ENCODE results near the gene WDCP.
"Not testable (repeated sequence)": the region's sequence is repeated elsewhere in the genome, so short reads cannot be mapped to it uniquely, and the experiment has no call there.

The WDCP gene

GRCh38 chr2:24046930-24047702 is at the start of gene WDCP:
TSS of gene WDCP (minus strand) at chr2:24047391. CDS start at chr2:24039494, 7,897 bp downstream.
- H3K4me1 ChIP-seq (ENCODE audit: insufficient read depth, low read length): peaks cover 6% of the 10 kb centered on the region; the same call in 1 of the 2 replicates
- H3K9ac ChIP-seq (ENCODE audit: low read depth, low read length): peak within 1 kb of the TSS; percentile 92
- H3K36me3 ChIP-seq (ENCODE audit: insufficient read depth, low read length): no peaks in the 10 kb centered on the region
- H3K9me3 ChIP-seq (ENCODE audit: control insufficient read depth, insufficient read depth, low read length): no peaks in the 10 kb centered on the region

- H3K9me3 ChIP-seq (ENCODE audit: control insufficient read depth, insufficient read depth, low read length); H3K4me1 ChIP-seq (ENCODE audit: insufficient read depth, low read length); H3K36me3 ChIP-seq (ENCODE audit: insufficient read depth, low read length): not testable (repeated sequence)
- peak overlapping the region; percentile 20; the same call in 1 of the 2 replicates for H3K9ac ChIP-seq (ENCODE audit: low read depth, low read length)
Measured at GRCh38 chr2:24095171-24095677, 48.0 kb upstream of the WDCP start.

- not testable (repeated sequence) for H3K9ac ChIP-seq (ENCODE audit: low read depth, low read length); H3K9me3 ChIP-seq (ENCODE audit: control insufficient read depth, insufficient read depth, low read length); H3K36me3 ChIP-seq (ENCODE audit: insufficient read depth, low read length); H3K4me1 ChIP-seq (ENCODE audit: insufficient read depth, low read length)
Measured at GRCh38 chr2:24093270-24093669, 46.1 kb upstream of the WDCP start.

- H3K9me3 ChIP-seq (ENCODE audit: control insufficient read depth, insufficient read depth, low read length): no peaks in the 10 kb centered on the region
- no peaks in the 10 kb centered on the region for H3K36me3 ChIP-seq (ENCODE audit: insufficient read depth, low read length)
- H3K4me1 ChIP-seq (ENCODE audit: insufficient read depth, low read length): no peaks in the 10 kb centered on the region
- no peak overlapping the region for H3K9ac ChIP-seq (ENCODE audit: low read depth, low read length)
Measured at GRCh38 chr2:24088821-24089359, 41.7 kb upstream of the WDCP start.

- peaks cover 8% of the 10 kb centered on the region for H3K36me3 ChIP-seq (ENCODE audit: insufficient read depth, low read length)
- H3K4me1 ChIP-seq (ENCODE audit: insufficient read depth, low read length): no peaks in the 10 kb centered on the region
- H3K9ac ChIP-seq (ENCODE audit: low read depth, low read length): no peak overlapping the region
- no peaks in the 10 kb centered on the region for H3K9me3 ChIP-seq (ENCODE audit: control insufficient read depth, insufficient read depth, low read length)
Measured at GRCh38 chr2:24087032-24087431, 39.8 kb upstream of the WDCP start.

GRCh38 chr2:24086241-24086640 is 39.0 kb upstream of the WDCP start:
- Histone ChIP-seq H3K9me3 (ENCODE audit: control insufficient read depth, insufficient read depth, low read length) (no peaks in the 10 kb centered on the region), H3K36me3 (ENCODE audit: insufficient read depth, low read length) (peaks cover 8% of the 10 kb centered on the region), H3K9ac (ENCODE audit: low read depth, low read length) (no peak overlapping the region), H3K4me1 (ENCODE audit: insufficient read depth, low read length) (no peaks in the 10 kb centered on the region)

- peaks cover 8% of the 10 kb centered on the region for H3K36me3 ChIP-seq (ENCODE audit: insufficient read depth, low read length)
- H3K4me1 ChIP-seq (ENCODE audit: insufficient read depth, low read length): no peaks in the 10 kb centered on the region
- peak overlapping the region; percentile 54 for H3K9ac ChIP-seq (ENCODE audit: low read depth, low read length)
- no peaks in the 10 kb centered on the region for H3K9me3 ChIP-seq (ENCODE audit: control insufficient read depth, insufficient read depth, low read length)
Measured at GRCh38 chr2:24085200-24085489, 38.0 kb upstream of the WDCP start.

DNA sequence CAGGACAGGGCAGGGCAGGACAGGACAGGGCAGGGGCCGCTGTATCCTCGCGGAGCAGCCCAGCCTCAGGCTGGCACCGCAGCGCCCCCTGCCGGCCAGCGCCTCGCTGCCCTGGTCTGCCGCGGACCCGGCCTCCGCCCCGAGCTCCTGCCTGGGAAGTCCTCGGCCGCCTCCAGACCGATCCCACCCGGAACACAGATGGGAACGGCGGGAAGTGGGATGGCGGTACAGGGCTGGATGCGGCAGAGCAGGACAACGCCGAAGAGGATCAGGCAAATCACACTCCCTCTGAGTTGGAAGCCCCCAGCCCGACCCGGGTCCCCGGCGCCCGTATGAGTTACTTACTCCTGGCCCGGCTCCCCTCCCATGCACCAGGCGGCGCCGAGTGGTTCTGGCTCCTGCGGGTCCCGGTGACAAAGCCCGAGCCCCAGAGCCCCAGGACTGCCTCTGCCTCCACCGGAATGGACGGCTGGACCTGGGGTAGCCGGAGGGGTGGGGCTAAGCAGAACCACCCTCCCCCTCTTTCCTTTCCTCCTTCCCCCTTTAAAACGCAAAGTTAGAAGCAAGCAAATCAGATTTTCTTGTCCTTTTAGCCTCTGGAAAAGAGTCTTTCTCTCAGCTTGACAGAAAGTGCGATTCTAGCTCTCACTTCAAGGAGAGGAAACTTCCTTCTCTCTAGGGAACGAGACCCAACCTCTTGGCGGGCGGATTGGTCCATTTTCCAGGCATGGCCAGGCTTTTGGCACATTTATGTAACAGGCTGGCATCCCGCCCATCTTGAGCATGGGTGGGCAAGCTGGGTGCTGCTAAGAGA is 37.4 kb upstream of the WDCP start, which contains the start of gene TP53I3:
TSS of gene TP53I3 (minus strand) at position 449 of the 814 bp plus-strand sequence. CDS start 508 bp downstream, outside the sequence.
- Histone ChIP-seq H3K4me1 (ENCODE audit: insufficient read depth, low read length) (no peaks in the 10 kb centered on the region), H3K36me3 (ENCODE audit: insufficient read depth, low read length) (peaks cover 8% of the 10 kb centered on the region), H3K9ac (ENCODE audit: low read depth, low read length) (peak within 1 kb of the TSS; percentile 54), H3K9me3 (ENCODE audit: control insufficient read depth, insufficient read depth, low read length) (no peaks in the 10 kb centered on the region)

- H3K9ac ChIP-seq (ENCODE audit: low read depth, low read length): peak overlapping the region; percentile 54
- no peaks in the 10 kb centered on the region for H3K4me1 ChIP-seq (ENCODE audit: insufficient read depth, low read length)
- H3K9me3 ChIP-seq (ENCODE audit: control insufficient read depth, insufficient read depth, low read length): no peaks in the 10 kb centered on the region
- peaks cover 8% of the 10 kb centered on the region for H3K36me3 ChIP-seq (ENCODE audit: insufficient read depth, low read length)
Measured at GRCh38 chr2:24083567-24084385, 36.6 kb upstream of the WDCP start.

- Histone ChIP-seq H3K36me3 (ENCODE audit: insufficient read depth, low read length) (peaks cover 8% of the 10 kb centered on the region), H3K9me3 (ENCODE audit: control insufficient read depth, insufficient read depth, low read length) (no peaks in the 10 kb centered on the region), H3K4me1 (ENCODE audit: insufficient read depth, low read length) (no peaks in the 10 kb centered on the region), H3K9ac (ENCODE audit: low read depth, low read length) (peak overlapping the region; percentile 54)
Measured at GRCh38 chr2:24082787-24083566, 35.8 kb upstream of the WDCP start.

- Histone ChIP-seq H3K9ac (ENCODE audit: low read depth, low read length) (no peak overlapping the region), H3K4me1 (ENCODE audit: insufficient read depth, low read length) (no peaks in the 10 kb centered on the region), H3K36me3 (ENCODE audit: insufficient read depth, low read length) (peaks cover 8% of the 10 kb centered on the region), H3K9me3 (ENCODE audit: control insufficient read depth, insufficient read depth, low read length) (no peaks in the 10 kb centered on the region)
Measured at GRCh38 chr2:24080701-24081100, 33.5 kb upstream of the WDCP start.

GRCh38 chr2:24077879-24078278 is 30.7 kb upstream of the WDCP start:
- H3K9ac ChIP-seq (ENCODE audit: low read depth, low read length): peak overlapping the region; percentile 58; the same call in 1 of the 2 replicates
- no peaks in the 10 kb centered on the region for H3K4me1 ChIP-seq (ENCODE audit: insufficient read depth, low read length)
- no peaks in the 10 kb centered on the region for H3K9me3 ChIP-seq (ENCODE audit: control insufficient read depth, insufficient read depth, low read length)
- peaks cover 12% of the 10 kb centered on the region for H3K36me3 ChIP-seq (ENCODE audit: insufficient read depth, low read length)

GRCh38 chr2:24077535-24077877 is 30.3 kb upstream of the WDCP start:
- Histone ChIP-seq H3K36me3 (ENCODE audit: insufficient read depth, low read length) (peaks cover 12% of the 10 kb centered on the region), H3K4me1 (ENCODE audit: insufficient read depth, low read length) (no peaks in the 10 kb centered on the region), H3K9ac (ENCODE audit: low read depth, low read length) (peak overlapping the region; percentile 58), H3K9me3 (ENCODE audit: control insufficient read depth, insufficient read depth, low read length) (no peaks in the 10 kb centered on the region)
